Type B pancreatic cell (in vitro differentiated cells): ENCODE data around the gene ADGRL3. TPM values are rescaled to one million over a fixed set of nuclear protein-coding genes. Genes with fewer than 3 reads are reported as not detected.

Experiments used
- DNase-seq: peaks from one replicate; pipeline ENCODE4 v3.0.0; 2021; ENCODE audit warnings: mixed read lengths; ENCODE audit not compliant: unreplicated experiment; ENCODE audit errors: extremely low spot score
- H3K27ac Mint-ChIP-seq: 2 replicates; pipeline ENCODE4 v1.8.0; 2021; ENCODE audit warnings: mild to moderate bottlenecking, mixed read lengths
- H3K27me3 Mint-ChIP-seq: 2 replicates; pipeline ENCODE4 v1.8.0; 2021; ENCODE audit warnings: mixed read lengths
- H3K36me3 Mint-ChIP-seq: 2 replicates; pipeline ENCODE4 v1.8.0; 2021; ENCODE audit warnings: mixed read lengths
- H3K4me1 Mint-ChIP-seq: one replicate; pipeline ENCODE4 v1.8.0; 2021; ENCODE audit warnings: mixed read lengths; ENCODE audit not compliant: unreplicated experiment
- H3K4me3 Mint-ChIP-seq: 2 replicates; pipeline ENCODE4 v1.8.0; 2021; ENCODE audit warnings: mild to moderate bottlenecking, mixed read lengths
- H3K9me3 Mint-ChIP-seq: 2 replicates; pipeline ENCODE4 v1.8.0; 2021; ENCODE audit warnings: mixed read lengths
- total RNA-seq: library from RNA; stranded (reverse); gene quantifications from 2 replicates; pipeline ENCODE4 v1.2.1, GENCODE V29; 2021; ENCODE audit warnings: low replicate concordance
- TF ChIP-seq, protein P1 (sequence below): fragments of 200-600 bp; sonication (generic); conservative IDR thresholded peaks from 2 replicates; pipeline ENCODE4 v1.5.0; 2021; ENCODE audit warnings: antibody characterized with exemption, mild to moderate bottlenecking

Gene ADGRL3
- total RNA-seq, 1 donor from 2014 or later, result 53.5 TPM

DNA sequence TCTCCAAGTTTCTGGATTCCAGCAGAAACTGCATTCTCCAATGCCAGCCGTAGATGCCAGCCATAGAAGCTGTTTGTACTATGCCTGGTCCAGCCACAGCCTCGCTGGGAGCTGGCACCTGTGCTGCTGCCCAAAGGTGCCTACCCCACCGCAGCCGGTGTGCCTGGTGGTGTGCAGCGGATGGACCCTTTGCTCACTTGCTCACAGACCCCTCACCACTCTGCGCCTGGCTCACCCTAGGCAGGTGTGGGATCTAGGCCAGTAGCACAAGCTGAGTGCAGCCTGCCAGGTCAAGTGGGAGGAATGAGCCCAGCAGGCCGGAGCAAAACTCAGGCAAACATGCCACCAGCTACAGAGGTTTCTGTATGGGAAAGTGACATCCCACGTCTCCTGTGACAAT is 463.2 kb downstream of the ADGRL3 start:
- Mint-ChIP-seq H3K4me1 (no peaks in the 10 kb centered on the region), H3K27ac (no peak overlapping the region), H3K9me3 (no peaks in the 10 kb centered on the region), H3K4me3 (no peak overlapping the region), H3K36me3 (peaks cover 3% of the 10 kb centered on the region), H3K27me3 (no peaks in the 10 kb centered on the region)
- TF ChIP-seq, protein P1, sequence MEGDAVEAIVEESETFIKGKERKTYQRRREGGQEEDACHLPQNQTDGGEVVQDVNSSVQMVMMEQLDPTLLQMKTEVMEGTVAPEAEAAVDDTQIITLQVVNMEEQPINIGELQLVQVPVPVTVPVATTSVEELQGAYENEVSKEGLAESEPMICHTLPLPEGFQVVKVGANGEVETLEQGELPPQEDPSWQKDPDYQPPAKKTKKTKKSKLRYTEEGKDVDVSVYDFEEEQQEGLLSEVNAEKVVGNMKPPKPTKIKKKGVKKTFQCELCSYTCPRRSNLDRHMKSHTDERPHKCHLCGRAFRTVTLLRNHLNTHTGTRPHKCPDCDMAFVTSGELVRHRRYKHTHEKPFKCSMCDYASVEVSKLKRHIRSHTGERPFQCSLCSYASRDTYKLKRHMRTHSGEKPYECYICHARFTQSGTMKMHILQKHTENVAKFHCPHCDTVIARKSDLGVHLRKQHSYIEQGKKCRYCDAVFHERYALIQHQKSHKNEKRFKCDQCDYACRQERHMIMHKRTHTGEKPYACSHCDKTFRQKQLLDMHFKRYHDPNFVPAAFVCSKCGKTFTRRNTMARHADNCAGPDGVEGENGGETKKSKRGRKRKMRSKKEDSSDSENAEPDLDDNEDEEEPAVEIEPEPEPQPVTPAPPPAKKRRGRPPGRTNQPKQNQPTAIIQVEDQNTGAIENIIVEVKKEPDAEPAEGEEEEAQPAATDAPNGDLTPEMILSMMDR, result no peak
- no peak for DNase-seq

DNA sequence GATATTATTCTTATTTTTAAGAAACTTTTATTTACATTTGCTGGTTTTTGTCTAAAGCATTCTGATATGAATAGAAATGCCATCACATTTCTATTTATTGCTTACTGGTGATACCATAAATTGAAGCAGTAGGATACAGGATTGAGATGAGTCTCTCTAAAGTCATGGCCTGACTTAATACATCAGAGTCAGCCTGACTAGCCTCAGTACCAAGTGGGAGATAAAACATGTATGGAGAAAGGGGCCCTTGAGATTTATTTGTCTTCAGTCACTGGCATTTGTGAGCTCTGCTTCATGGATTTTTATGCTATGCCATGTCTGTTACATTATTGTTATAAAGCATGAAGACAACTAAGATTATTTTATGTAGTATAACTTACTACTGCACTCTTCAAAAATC is 465.5 kb downstream of the ADGRL3 start:
- no peaks in the 10 kb centered on the region for H3K9me3 Mint-ChIP-seq
- H3K27ac Mint-ChIP-seq, result no peak overlapping the region
- peaks cover 3% of the 10 kb centered on the region for H3K36me3 Mint-ChIP-seq
- no peak overlapping the region for H3K4me3 Mint-ChIP-seq
- TF ChIP-seq, protein P1, result no peak
- DNase-seq, result no peak
- no peaks in the 10 kb centered on the region for H3K27me3 Mint-ChIP-seq
- H3K4me1 Mint-ChIP-seq, result no peaks in the 10 kb centered on the region

- Mint-ChIP-seq H3K4me3 (no peak overlapping the region), H3K27me3 (no peaks in the 10 kb centered on the region)
These were observed 466.1 kb downstream of the ADGRL3 start for GRCh38 chr4:61666244-61666643.

GRCh38 chr4:61671599-61671998 is 471.5 kb downstream of the ADGRL3 start:
- no peak overlapping the region for H3K27ac Mint-ChIP-seq
- DNase-seq, result no peak

More at GRCh38 chr4:61666244-61666643, 466.1 kb downstream of the ADGRL3 start:
- H3K4me1 Mint-ChIP-seq, result no peaks in the 10 kb centered on the region
- no peak for DNase-seq
- no peaks in the 10 kb centered on the region for H3K9me3 Mint-ChIP-seq
- H3K27ac Mint-ChIP-seq, result no peak overlapping the region
- TF ChIP-seq, protein P1, result no peak
- H3K36me3 Mint-ChIP-seq, result peaks cover 3% of the 10 kb centered on the region

DNA sequence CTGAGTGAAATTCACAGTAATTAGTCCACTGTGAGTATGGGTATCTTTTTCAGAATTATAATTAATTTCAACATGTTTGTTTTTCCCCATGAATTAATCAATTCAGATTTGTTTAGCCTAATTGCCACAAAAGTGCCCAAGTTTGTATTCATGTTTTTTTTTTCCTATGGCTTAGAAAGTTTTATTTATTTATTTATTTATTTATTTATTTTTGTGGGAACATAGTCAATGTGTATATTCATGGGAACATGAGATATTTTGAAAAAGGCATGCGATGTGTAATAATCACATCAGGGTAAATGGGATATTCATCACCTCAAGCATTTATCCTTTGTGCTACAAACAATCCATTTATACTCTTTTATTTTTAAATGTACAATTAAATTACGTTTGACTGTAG is 475.3 kb downstream of the ADGRL3 start:
- H3K36me3 Mint-ChIP-seq, result no peaks in the 10 kb centered on the region
- no peak overlapping the region for H3K27ac Mint-ChIP-seq
- no peaks in the 10 kb centered on the region for H3K9me3 Mint-ChIP-seq
- TF ChIP-seq, protein P1, result no peak
- H3K27me3 Mint-ChIP-seq, result no peaks in the 10 kb centered on the region
- no peak overlapping the region for H3K4me3 Mint-ChIP-seq
- H3K4me1 Mint-ChIP-seq, result no peaks in the 10 kb centered on the region
- no peak for DNase-seq

More at GRCh38 chr4:61671599-61671998, 471.5 kb downstream of the ADGRL3 start:
- Mint-ChIP-seq H3K27me3 (no peaks in the 10 kb centered on the region), H3K4me1 (no peaks in the 10 kb centered on the region), H3K4me3 (no peak overlapping the region), H3K9me3 (no peaks in the 10 kb centered on the region), H3K36me3 (no peaks in the 10 kb centered on the region)
- TF ChIP-seq, protein P1, result no peak

DNA sequence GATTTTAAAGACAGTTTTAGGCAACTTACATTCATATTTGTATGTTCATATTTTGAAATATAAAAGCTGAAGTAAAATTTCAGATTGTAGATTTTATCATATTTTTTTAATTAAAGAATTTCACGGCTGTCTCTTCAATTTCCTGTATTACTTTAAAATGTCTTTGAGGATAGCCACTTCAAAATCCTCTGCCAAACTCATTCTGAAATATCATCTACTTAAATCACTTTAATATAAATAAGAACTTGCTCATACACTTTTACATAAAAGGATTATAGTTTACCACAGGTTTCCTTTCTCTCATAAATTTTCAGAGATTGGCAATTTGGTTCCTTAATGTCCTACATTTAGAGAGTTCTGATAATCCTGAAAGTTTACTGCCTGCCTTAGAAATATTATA is 478.2 kb downstream of the ADGRL3 start:
- no peaks in the 10 kb centered on the region for H3K4me1 Mint-ChIP-seq
- peaks cover 1% of the 10 kb centered on the region for H3K36me3 Mint-ChIP-seq
- DNase-seq, result no peak
- TF ChIP-seq, protein P1, result no peak
- H3K27ac Mint-ChIP-seq, result no peak overlapping the region
- no peak overlapping the region for H3K4me3 Mint-ChIP-seq
- H3K27me3 Mint-ChIP-seq, result no peaks in the 10 kb centered on the region
- no peaks in the 10 kb centered on the region for H3K9me3 Mint-ChIP-seq
